COLO668 (cell line): ENCODE results near the gene HAPLN3.

Source experiments
- DNase-seq: peaks from one replicate; lab custom pipeline; 2025; ENCODE audit not compliant: unreplicated experiment; lab: John Stamatoyannopoulos, UW

The HAPLN3 gene

GRCh38 chr15:88896333-88897033, 1.1 kb upstream of the HAPLN3 start:
- no peak for DNase-seq

GRCh38 chr15:88894348-88894818, 961 bp downstream of the HAPLN3 start:
- DNase-seq = peak; percentile 54

GRCh38 chr15:88891540-88892254, 3.6 kb downstream of the HAPLN3 start:
- no peak for DNase-seq

GRCh38 chr15:88890495-88890894, 4.8 kb downstream of the HAPLN3 start:
- DNase-seq = no peak

- DNase-seq = no peak
Measured at GRCh38 chr15:88888719-88889118, 6.6 kb downstream of the HAPLN3 start.

- no peak for DNase-seq
Measured at GRCh38 chr15:88887068-88887580, 8.2 kb downstream of the HAPLN3 start.

- no peak for DNase-seq
Measured at GRCh38 chr15:88882785-88883184, 12.6 kb downstream of the HAPLN3 start.

- DNase-seq = no peak
Measured at GRCh38 chr15:88881775-88882174, 13.6 kb downstream of the HAPLN3 start.

- no peak for DNase-seq
Measured at GRCh38 chr15:88880944-88881740, 14.2 kb downstream of the HAPLN3 start.

GRCh38 chr15:88878720-88879184, 16.6 kb downstream of the HAPLN3 start:
- peak; percentile 48 for DNase-seq

GRCh38 chr15:88877906-88878305, 17.4 kb downstream of the HAPLN3 start:
- no peak for DNase-seq

- no peak for DNase-seq
Measured at GRCh38 chr15:88877415-88877814, 17.9 kb downstream of the HAPLN3 start.

GRCh38 chr15:88876573-88876972, 18.8 kb downstream of the HAPLN3 start:
- no peak for DNase-seq

- DNase-seq = no peak
Measured at GRCh38 chr15:88874684-88875083, 20.7 kb downstream of the HAPLN3 start.

- DNase-seq = no peak
Measured at GRCh38 chr15:88874275-88874674, 21.1 kb downstream of the HAPLN3 start.

GRCh38 chr15:88873786-88874185, 21.6 kb downstream of the HAPLN3 start:
- DNase-seq = no peak

- no peak for DNase-seq
Measured at GRCh38 chr15:88872706-88873105, 22.6 kb downstream of the HAPLN3 start.

GRCh38 chr15:88872106-88872505, 23.2 kb downstream of the HAPLN3 start:
- DNase-seq = no peak

- DNase-seq = no peak
Measured at GRCh38 chr15:88871313-88871712, 24.0 kb downstream of the HAPLN3 start.

- no peak for DNase-seq
Measured at GRCh38 chr15:88866295-88866881, 29.0 kb downstream of the HAPLN3 start.
